ENCODE data around the gene SLC2A8. TPM values are rescaled to one million over a fixed set of nuclear protein-coding genes. Genes with fewer than 3 reads are reported as not detected.

The SLC2A8 gene
- total RNA-seq, 1 donor from 2014 or later, result 36.0 TPM

DNA sequence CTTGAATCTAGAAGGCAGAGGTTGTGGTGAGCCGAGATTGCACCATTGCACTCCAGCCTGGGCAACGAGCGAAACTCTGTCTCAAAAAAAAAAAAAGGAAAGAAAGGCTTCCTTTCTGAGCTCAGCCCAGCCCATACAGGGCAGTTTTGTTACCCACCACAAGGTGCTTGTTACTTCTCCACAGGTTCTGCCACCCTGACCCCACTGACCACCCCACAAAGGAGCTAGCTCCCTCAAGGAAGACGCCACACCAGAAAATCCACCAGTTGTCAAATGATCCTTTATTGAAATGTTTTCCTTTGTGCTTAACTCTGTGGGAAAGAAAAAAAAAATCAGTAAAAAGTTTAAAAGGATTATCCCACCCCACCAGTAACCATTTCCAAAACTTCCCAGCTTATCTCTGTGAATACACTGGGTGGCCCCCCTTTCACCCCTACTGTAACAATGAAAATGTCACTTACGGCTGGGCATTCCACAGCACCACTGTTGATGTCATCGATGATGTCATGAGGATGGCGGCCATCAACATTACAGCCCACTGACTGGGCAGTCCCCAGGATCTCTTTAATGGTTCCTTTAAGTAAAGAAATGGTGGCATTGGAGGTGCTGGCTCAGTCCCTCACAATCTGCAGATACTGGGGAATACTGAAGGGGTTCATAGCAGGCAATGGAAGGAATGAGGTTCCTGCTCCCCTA is 50.6 kb downstream of the SLC2A8 start:
- Mint-ChIP-seq H3K9me3 (no peaks in the 10 kb centered on the region), H3K4me1 (peaks cover 32% of the 10 kb centered on the region), H3K27ac (peak overlapping the region; percentile 97), H3K36me3 (peaks cover 48% of the 10 kb centered on the region), H3K4me3 (peak overlapping the region; percentile 96), H3K27me3 (ENCODE audit: low read depth) (no peaks in the 10 kb centered on the region)
- TF ChIP-seq, protein P1, sequence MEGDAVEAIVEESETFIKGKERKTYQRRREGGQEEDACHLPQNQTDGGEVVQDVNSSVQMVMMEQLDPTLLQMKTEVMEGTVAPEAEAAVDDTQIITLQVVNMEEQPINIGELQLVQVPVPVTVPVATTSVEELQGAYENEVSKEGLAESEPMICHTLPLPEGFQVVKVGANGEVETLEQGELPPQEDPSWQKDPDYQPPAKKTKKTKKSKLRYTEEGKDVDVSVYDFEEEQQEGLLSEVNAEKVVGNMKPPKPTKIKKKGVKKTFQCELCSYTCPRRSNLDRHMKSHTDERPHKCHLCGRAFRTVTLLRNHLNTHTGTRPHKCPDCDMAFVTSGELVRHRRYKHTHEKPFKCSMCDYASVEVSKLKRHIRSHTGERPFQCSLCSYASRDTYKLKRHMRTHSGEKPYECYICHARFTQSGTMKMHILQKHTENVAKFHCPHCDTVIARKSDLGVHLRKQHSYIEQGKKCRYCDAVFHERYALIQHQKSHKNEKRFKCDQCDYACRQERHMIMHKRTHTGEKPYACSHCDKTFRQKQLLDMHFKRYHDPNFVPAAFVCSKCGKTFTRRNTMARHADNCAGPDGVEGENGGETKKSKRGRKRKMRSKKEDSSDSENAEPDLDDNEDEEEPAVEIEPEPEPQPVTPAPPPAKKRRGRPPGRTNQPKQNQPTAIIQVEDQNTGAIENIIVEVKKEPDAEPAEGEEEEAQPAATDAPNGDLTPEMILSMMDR (IDR thresholded peaks at IDR 0.05; ENCODE audit: unreplicated experiment), result no peak
- DNase-seq (ENCODE audit: low spot score in 2 of 2, unreplicated experiment in 2 of 2), result no peak

DNA sequence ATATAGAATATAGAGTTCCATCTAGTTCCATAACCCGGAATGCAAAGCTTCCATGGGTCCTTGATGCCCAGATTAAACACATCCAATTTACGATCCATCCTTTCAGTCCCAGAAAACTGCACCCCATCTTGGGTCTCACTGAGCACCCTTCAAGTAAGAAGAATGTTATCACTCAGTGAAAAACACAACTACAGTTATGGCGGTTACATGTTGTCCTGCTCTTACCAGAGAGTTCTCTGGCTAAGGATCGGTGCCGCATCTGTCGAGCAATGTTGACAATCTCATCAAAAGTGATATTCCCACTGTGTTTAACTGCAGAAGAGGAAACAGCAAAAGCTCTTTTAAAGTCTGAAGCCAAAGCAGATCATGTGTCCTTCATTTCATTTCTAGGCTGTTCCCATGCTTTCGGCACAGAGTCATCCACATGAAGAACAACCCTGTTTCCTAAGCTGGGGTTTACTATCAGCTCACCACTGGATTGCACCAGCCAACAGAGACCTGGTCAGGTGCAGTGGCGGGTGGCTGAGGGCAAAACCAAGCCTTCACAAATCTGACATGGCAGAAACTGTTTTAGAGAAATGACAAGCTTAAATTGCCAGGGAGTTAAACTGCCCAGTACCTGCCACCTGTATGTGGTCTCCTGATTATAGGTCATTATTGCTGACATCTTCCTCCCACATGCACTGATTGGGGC is 51.3 kb downstream of the SLC2A8 start:
- DNase-seq (ENCODE audit: low spot score in 2 of 2, unreplicated experiment in 2 of 2), result no peak
- Mint-ChIP-seq H3K27ac (peak overlapping the region; percentile 97), H3K36me3 (peaks cover 47% of the 10 kb centered on the region), H3K9me3 (no peaks in the 10 kb centered on the region), H3K4me3 (peak overlapping the region; percentile 96), H3K4me1 (peaks cover 34% of the 10 kb centered on the region), H3K27me3 (ENCODE audit: low read depth) (no peaks in the 10 kb centered on the region)
- TF ChIP-seq, protein P1 (IDR thresholded peaks at IDR 0.05; ENCODE audit: unreplicated experiment), result no peak

DNA sequence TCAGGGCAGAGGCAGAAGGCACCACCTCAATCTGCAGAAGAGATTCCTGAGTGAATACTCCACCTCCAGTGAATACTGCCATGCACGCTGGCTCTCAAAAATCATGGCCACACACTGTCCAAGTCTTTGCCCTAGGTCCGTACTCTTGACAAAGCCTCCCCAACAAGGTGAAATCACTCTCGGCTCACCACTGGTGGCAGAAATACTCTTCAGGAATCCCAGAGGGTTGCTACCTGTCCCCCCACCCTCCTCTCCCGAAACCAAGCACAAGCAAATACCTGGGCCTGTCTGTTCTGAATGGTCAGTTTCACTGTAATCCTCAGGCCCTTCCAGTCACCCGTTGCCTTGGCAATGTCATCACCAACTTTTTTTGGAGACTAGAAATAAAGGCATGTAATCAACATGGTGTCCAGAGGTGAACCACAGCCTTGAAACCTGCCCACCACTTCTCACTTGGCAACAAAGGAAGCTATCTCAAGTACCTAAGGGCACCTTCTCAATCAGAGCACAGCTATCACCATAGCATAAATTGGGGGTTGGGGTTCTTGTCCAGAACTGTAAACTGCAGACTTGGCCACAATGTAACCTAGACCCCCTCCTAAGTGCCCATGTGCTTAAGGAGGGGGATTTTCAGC is 52.5 kb downstream of the SLC2A8 start:
- Mint-ChIP-seq H3K27ac (peak overlapping the region; percentile 97), H3K4me1 (peaks cover 34% of the 10 kb centered on the region), H3K4me3 (peak overlapping the region; percentile 96), H3K9me3 (no peaks in the 10 kb centered on the region), H3K27me3 (ENCODE audit: low read depth) (no peaks in the 10 kb centered on the region), H3K36me3 (peaks cover 44% of the 10 kb centered on the region)
- DNase-seq (ENCODE audit: low spot score in 2 of 2, unreplicated experiment in 2 of 2), result no peak
- TF ChIP-seq, protein P1 (IDR thresholded peaks at IDR 0.05; ENCODE audit: unreplicated experiment), result no peak

DNA sequence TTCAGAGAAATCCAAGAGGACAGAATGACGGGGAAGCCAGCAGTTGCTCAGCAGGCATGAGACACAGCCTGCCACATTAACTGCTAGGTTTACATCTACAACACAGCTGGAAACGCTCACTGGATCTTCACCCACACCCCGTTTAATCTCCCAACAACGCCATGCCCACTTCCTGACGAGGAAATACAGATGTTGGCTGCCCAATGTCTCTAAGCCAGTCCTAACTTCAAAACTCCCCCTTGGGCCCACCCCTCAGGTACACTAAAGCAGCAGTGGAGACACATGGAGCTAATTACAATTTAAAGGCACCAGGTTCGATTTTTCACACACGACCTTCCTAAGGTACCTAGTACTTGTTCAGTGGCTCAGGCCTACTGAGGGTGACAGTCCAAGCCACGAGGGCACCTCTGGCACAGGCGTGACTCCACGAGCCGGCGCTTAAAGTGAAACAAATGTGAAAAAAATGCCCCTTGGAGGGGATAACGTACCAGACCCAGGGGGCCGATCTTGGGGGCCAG is 53.3 kb downstream of the SLC2A8 start:
- TF ChIP-seq, protein P1 (IDR thresholded peaks at IDR 0.05; ENCODE audit: unreplicated experiment), result no peak
- no peak for DNase-seq (ENCODE audit: low spot score in 2 of 2, unreplicated experiment in 2 of 2)
- peaks cover 38% of the 10 kb centered on the region for H3K36me3 Mint-ChIP-seq
- H3K27me3 Mint-ChIP-seq (ENCODE audit: low read depth), result no peaks in the 10 kb centered on the region
- H3K27ac Mint-ChIP-seq, result peak overlapping the region; percentile 97
- peaks cover 34% of the 10 kb centered on the region for H3K4me1 Mint-ChIP-seq
- peak overlapping the region; percentile 96 for H3K4me3 Mint-ChIP-seq
- no peaks in the 10 kb centered on the region for H3K9me3 Mint-ChIP-seq

DNA sequence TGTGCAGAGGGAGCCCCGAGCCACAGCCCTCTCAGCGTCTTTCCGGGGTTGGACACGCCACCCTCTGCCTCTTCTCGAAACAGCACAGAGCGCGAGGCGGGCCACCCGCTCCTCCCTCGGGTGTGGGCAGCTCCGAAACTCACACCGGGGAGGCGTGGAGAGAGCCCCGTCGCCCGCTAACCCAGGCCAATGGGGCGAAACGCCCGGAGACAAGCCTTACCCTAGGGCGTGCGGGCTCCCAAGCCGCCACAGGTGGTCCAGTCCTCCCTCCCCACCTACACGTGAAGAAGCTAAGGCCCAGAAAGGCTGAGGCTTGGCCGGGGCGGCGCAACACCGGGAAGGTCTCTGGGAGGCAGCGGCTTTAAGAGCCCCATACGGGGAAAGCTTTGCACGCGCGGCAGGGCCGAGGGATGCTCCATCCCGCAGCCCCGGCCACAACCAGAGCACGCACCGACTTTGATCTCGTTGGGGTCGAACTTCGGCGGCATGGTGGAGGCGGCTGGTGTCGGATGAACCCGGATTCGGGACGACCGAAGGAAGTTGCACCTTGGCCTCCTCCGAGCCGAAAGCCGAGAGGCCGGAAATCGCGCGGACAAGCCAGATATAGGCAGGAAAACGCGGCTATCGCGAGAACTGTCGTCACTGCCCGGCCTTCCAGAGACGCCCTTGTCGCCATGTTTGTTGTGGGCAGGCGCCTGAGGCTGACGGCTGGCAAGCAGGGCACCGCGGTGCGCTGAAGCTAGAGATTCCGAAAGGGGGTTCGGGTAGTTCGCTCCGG is 54.0 kb downstream of the SLC2A8 start, which contains the start of the genes LRSAM1 and RPL12:
Gene LRSAM1, plus strand, starts transcription at position 681 of the 778 bp plus-strand sequence. CDS start 3,018 bp downstream, outside the sequence.
Gene RPL12, minus strand, starts transcription at position 577 of the 778 bp plus-strand sequence. Its CDS starts 89 bp downstream, at position 488.
- Mint-ChIP-seq H3K4me3 (peak within 1 kb of the TSS; percentile 96), H3K27ac (peak within 1 kb of the TSS; percentile 97), H3K9me3 (no peaks in the 10 kb centered on the region), H3K4me1 (peaks cover 34% of the 10 kb centered on the region), H3K27me3 (ENCODE audit: low read depth) (no peaks in the 10 kb centered on the region), H3K36me3 (peaks cover 39% of the 10 kb centered on the region)
- peak; percentile 96 to 99 for DNase-seq (ENCODE audit: low spot score in 2 of 2, unreplicated experiment in 2 of 2)
- TF ChIP-seq, protein P1 (IDR thresholded peaks at IDR 0.05; ENCODE audit: unreplicated experiment), result no peak

All from mesothelial cell of epicardium (in vitro differentiated cells).